Stimulated activated CD4-positive, alpha-beta T cell treated with anti-CD3 and anti-CD28 coated beads, Interleukin-12 subunit alpha, Interleukin-12 subunit beta, amount 100 ng/mL, for 48 hours (primary cell): ENCODE results near the gene C16orf74.

Experiments used
- DNase-seq, 3 donors: peaks; one replicate each; pipeline ENCODE4 v3.0.0-alpha.2; 2020; ENCODE audit warnings: low read depth in 2 of 3, low spot score in 1 of 3

The C16orf74 gene

GRCh38 chr16:85750146-85750826 lies 610 bp downstream of the C16orf74 start:
- no peak for DNase-seq

GRCh38 chr16:85749771-85750145 lies 1.1 kb downstream of the C16orf74 start:
- DNase-seq: no peak

GRCh38 chr16:85746460-85747215 lies 4.3 kb downstream of the C16orf74 start:
- no peak for DNase-seq

DNA sequence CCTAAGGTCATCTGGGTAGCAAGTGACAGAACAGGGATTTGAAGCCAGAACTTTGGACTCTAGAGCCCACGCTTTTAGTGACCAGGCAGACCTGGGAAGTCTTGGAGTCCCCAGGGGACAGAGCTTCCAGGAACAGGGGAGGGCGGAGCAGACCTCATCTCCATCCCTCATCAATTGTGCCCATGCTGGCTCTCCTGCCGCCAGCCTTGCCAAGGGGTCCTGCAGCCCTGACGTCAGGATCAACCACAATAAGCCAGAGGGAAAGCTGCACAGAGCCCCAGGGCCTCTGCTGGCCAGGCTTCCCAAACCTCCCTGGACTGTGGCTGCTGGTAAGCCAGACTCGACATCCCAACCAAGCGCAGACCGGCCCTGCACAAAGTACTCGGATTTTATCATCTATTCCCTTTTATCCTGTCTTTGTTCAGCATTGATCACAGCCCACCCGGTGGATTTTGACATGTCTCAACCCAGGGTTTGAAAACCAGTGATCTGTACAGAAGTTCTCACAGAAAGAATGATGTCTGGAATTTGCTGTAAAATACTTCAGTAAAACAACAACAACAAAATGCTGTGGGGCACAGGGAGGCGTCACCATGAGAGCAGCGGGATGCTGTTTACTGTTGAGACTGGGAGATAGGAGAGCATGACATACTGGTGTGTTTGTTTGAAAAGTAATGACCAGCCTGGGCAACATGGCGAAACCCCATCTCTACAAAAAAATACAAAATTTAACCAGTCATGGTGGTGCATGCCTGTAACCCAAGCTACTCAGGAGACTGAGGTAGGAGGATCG lies 11.8 kb downstream of the C16orf74 start:
- DNase-seq: no peak

GRCh38 chr16:85736921-85737320 lies 14.0 kb downstream of the C16orf74 start:
- no peak for DNase-seq

DNA sequence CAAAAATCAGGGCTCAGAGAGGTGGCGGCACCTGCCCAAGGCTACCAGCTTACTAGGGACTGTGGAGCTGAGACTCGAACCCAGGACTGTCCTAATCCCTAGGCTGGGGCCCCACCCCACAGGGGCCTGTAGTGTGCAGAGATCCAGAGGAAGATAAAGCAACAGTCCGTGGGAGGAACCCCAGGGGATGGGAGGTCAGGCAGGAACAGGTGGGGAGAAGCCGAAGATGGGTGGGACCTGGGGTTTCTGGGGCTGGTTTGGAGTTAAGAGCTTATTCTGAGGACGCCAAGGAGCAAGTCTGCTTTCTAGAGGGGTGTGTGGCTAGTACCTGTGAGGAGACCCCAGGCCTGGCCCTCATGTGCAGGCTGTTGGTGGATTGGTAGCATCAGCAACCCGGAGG lies 14.9 kb downstream of the C16orf74 start:
- no peak for DNase-seq

DNA sequence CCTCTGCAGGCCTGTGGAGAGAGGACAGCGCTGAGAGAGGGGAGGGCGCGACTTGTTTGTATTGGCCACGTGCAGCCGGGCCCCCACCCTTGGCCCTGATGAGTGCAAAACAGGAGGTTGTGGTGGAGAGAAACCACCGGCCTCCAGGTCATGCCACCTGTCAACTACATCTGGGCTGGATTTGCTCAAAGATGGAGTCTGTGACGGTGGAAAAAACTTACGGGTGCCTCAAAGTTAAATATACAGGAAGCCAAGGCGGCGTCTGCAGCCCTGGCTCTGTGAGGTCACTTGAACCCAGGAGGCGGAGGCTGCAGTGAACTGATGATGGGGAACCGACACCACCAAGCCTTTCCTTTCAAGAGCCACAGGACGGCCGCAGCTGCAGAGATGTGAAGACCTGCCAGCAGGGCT lies 15.7 kb downstream of the C16orf74 start:
- peak in 1 of 3 donors; percentile 10 for DNase-seq

GRCh38 chr16:85734311-85735017 lies 16.4 kb downstream of the C16orf74 start:
- DNase-seq: no peak

DNA sequence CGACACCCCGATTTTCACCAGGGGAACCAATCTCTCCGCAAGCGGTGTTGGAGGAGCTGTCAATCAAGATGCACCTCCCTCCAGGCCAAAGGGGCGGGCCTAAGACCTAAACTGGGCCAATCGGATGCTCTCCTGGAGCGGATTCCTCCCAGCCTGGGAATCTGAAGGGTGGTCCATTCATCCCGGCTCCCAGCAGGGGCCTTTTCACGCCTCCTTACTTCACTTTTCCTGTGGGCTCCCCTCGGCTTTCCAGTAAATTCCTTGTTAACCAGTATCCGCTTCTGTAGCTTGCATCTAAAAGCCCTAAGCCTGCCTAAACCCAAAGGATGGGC lies 17.1 kb downstream of the C16orf74 start:
- no peak for DNase-seq

- no peak for DNase-seq
Observed at GRCh38 chr16:85733155-85733838, 17.6 kb downstream of the C16orf74 start.

DNA sequence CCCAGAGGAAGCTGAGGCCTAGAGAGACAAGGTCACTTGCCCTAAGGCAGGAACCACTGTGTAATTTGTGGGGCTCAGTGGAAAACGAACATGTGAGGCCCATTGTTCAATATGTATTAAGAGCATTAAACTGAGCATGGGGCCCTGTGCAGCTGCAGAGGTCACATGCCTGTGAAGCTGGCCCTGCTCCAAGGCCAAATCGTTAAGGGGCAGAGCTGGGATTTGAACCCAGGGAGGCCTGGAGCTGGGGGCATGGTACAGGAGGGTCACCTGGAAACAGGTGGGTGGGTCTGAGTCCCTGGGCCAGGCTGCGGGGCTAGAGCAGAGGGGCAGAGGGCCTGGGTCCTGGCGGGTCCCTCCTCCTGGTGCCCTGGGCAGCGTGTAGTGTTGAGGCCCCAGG lies 19.7 kb downstream of the C16orf74 start:
- DNase-seq: no peak

GRCh38 chr16:85730186-85730465 lies 20.8 kb downstream of the C16orf74 start:
- no peak for DNase-seq

DNA sequence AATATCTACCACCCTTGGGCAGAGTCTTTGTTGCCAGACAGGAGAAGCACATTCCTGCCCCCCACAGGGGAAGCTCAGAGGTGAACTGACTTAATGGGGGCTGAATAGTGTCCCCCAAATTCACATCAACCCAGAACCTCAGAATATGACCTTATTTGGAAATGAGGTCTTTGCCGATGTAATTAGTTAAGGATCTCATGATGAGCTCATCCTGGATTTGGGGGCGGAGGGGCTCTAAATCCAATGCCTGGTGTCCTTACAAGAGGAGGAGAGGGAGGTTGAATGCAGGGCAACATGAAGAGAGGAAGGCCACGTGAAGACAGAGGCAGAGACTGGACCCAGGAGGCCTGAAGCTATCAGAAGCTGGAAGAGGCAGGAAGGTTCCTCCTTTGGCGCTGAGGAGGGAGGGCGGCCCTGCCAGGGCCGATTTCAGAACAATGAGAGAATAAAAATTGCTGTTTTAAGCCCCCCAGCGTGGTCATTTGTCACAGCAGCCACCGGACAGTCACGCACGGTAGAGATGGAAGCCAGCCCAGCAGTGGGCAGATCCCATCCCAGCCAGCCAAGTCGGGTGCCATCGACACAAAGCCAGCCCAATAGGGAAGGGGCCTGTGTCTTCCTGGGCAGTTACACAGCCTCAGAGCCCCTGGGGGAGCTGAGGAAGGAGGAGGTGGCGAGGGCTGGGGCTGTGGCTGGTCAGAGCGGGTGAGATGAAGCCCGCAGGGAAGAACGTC lies 21.3 kb downstream of the C16orf74 start:
- no peak for DNase-seq

GRCh38 chr16:85728879-85729278 lies 22.0 kb downstream of the C16orf74 start:
- DNase-seq: no peak

- DNase-seq: no peak
Observed at GRCh38 chr16:85724936-85725335, 26.0 kb downstream of the C16orf74 start.

GRCh38 chr16:85724126-85724879 lies 26.6 kb downstream of the C16orf74 start:
- DNase-seq: no peak

GRCh38 chr16:85722128-85722893 lies 28.6 kb downstream of the C16orf74 start:
- no peak for DNase-seq

DNA sequence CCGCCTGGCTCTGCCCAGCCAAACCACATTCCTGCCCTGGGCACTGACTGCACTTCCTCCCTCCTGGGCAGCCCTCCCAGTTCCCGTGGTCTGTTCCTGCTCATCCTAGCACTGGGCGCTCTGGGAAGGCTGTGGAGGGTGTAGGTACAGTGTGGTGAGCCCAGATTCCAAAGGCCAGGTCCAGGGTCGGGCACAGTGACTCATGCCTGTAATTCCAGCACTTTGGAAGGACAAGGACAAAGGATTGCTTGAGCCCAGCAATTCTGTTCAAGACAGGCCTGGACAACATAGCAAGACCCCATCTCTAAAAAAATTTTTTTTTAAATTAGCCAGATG lies 30.6 kb downstream of the C16orf74 start:
- no peak for DNase-seq

DNA sequence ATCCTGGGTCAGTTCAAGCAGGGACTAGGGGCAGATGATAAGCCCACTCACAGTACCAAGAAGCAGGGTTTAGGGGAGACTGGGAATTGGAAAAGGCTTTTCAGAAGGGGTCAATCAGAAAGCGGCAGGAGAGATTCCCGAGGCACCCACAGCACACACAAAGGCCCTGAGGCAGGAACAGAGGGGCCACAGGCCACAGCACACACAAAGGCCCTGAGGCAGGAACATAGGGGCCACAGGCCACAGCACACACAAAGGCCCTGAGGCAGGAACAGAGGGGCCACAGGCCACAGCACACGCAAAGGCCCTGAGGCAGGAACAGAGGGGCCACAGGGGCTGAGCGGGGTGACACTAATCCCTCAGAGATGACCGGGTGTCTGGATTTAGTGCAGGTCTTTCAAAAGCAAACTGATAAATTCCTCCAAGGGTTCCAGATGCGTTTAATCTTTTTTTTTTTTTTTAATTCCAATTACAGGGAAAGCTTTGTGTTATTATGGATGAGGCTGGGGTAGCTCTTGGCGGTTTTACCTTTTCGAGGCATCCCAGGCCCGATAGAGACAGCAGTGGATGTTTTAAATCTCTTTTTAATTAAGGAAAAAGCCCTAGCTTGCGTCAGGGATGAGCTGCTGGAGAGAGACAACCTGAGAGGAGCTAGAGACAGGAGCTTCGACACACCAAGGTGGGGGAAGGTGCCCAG lies 31.1 kb downstream of the C16orf74 start:
- DNase-seq: no peak
